Measurements from ENCODE around the gene OIP5.

GRCh38 chr15:41283653-41284426 is 48.6 kb downstream of the OIP5 start:
- no peak for TF ChIP-seq EZH2 (IDR thresholded peaks at IDR 0.05; ENCODE audit: borderline replicate concordance, low read depth, low read length, poor library complexity, severe bottlenecking)
- TF ChIP-seq CTCF (conservative IDR thresholded peaks at IDR 0.05; ENCODE audit: low read depth, low read length), result no peak
